ENCODE measurements around the gene SLIT3.

The SLIT3 gene

GRCh38 chr5:169300468-169301385 is at the start of gene SLIT3:
SLIT3 (minus strand) TSS chr5:169301139; CDS start chr5:169300709, 430 bp downstream.
- no peak for DNase-seq

DNA sequence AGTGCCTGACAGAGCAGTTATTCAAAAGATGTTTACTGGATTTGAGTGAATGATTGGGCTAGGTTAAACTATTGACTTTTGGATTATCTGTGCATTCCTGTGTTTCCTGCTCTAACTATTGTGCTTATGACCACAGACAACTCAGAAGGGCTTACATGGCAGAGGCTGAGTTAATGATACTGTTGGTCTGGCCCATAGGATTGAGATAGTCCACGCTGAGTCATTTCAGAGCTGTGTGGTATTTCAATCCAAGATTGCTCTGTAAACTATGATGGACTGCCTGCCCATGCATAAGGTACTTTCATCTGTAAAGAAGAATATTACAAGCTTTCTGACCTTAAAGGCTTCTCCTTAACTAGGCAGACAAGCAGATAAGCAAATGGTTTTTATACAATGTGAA is 49.1 kb upstream of the SLIT3 start:
- no peak for DNase-seq

DNA sequence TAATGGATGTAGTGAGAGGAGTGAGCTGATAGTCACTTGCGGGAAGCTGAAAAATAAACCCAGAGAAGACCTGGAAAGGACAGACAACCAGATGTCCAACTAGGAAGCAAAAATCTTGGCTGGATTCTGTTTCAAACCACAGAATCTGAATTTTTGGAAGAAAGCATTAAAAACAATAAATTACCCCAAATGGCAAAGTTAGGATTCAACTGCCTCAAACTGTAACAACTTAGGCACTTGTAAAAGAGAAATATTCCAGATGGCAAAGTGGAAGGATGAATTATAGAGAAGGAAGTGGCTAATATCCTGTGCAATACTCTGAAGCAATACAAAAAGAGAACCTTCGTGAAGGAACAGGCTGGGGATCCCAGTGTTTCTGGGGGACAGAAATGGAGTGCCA is 46.8 kb upstream of the SLIT3 start:
- DNase-seq, result no peak

DNA sequence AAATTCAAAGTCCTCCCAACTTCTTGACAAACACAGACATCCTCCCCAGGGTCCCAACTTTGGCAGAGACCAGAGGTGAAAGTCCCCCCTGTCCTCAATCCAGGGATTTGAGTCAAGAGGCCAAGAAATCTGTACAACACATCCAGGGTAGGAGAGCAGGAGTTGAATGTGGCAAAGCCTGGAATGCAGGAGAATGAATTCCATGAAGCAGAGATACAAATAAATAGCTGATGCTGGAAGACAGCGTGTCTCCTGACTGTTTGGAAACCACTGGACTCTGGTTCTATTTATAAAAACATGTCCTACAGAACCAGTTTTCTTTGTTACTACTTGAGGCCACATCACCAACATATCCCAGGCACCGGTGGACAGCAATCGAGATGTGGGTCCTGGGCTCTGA is 43.7 kb upstream of the SLIT3 start:
- DNase-seq, result no peak

DNA sequence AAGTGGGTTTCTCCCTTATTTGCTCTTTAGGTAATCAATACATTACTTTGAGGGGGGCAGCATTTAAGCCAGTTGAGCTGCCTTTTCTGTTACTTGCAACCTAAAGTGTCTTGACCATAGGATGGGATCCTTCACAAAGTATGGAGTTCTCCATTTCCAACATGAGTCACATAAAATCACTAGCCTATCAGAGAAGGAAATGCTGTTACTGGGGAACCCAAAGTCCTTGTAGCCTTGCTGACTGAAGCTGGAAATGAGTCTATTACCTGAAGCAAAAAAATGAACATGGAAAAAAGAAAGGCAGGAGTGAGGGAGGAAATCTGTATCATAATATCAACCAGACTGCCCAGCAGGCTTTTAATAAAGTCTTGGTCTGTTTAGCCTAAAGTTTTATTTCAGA is 42.8 kb upstream of the SLIT3 start:
- DNase-seq, result no peak

DNA sequence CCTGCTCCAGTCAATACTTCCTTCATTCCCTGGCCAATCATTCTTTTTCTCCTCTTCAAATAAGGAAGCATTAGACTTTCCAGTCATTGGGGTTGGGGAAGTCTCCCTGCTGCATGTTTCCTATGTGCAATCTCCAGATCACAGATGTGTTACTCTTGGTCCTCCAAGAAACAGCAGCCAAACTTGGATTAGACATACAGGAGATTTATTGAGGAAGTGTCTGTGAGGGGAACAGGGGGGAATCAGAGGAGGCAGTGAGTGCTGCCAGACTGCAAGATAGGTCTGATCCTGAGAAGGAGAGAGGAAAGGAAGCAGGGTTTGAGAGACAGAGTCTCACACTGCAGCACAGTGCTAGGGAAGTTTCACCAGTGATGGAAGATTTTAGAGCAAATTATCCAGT is 40.6 kb upstream of the SLIT3 start:
- no peak for DNase-seq

DNA sequence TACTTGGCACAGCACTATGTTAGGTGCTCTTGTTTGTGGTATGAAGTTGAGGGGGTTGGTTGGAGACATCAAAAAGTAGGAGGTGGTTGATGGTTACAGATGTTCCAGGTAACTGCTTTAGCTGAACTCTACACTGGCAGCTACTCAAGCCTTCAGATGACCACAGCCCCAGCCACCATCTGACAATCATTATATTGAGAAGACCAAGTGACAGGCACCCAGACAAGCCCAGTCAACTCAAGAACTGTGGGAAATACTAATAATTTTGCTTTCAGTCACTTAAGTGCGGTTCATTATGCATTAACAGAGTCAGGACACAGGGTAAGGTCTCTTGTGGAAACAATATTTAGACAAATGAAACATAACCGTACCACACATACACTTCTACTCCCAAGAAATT is 38.9 kb upstream of the SLIT3 start:
- DNase-seq, result no peak

GRCh38 chr5:169336242-169336641 is 35.3 kb upstream of the SLIT3 start:
- no peak for DNase-seq

GRCh38 chr5:169335806-169336205 is 34.9 kb upstream of the SLIT3 start:
- no peak for DNase-seq

- DNase-seq, result no peak
Observed at GRCh38 chr5:169333518-169333917, 32.6 kb upstream of the SLIT3 start.

GRCh38 chr5:169331292-169331852 is 30.4 kb upstream of the SLIT3 start:
- DNase-seq, result no peak

GRCh38 chr5:169328401-169328800 is 27.5 kb upstream of the SLIT3 start:
- no peak for DNase-seq

- DNase-seq, result no peak
Observed at GRCh38 chr5:169325273-169325672, 24.3 kb upstream of the SLIT3 start.

DNA sequence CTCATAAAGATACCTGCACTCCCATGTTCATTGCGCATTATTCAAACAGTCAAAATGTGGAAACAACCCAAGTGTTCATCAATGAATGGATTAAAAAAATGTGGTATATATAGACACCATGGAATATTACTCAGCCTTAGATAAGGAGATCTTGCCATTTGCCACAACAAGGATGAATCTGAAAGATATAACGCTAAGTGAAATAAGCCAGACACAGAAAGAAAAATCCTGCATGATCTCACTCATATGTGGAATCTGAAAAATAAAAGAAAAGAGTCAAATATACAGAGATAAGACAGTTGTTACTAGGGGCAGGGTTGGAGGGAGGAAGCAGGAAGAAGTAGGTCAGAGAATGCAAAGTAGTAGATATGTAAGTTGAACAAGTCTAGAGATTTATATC is 17.6 kb upstream of the SLIT3 start:
- no peak for DNase-seq

DNA sequence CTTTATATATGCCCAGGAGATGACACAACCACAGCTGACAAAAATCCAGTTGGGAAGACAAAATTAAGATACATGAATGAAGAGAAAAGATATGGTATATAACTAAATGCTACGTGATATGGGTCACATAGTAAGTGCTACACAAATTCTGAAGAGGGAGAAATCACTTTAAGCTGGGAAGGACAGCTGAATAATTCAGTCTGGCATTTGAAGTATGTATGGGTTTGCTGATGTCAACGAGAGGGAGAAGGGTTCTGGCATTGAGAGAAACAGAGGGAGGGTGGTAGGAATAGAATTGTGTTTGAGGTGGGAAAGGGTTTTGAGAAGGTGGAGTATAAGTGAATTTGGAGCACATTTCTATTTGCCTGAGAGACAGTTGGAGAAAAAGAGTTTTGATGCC is 6.7 kb upstream of the SLIT3 start:
- DNase-seq, result no peak

DNA sequence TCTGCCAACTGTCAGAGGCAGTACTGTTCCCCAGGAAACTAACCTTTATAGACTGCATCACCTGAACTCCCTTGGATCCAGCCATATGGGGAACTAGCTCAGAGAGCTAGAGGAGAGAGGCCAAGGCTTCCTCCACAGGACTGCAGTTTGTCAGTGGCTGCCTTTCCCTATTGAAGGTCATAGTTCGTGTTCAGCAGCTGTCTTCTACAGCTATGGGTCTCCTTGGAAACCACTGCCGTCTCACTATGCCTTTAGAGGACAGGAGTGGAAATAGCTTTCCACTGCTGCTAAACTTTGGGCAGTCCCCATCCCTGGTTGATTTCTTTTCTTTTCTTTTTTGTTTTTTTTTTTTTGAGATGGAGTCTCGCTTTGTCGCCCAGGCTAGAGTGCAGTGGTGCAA is 4.4 kb upstream of the SLIT3 start:
- DNase-seq, result no peak

GRCh38 chr5:169304175-169304574 is 3.2 kb upstream of the SLIT3 start:
- no peak for DNase-seq

- no peak for DNase-seq
Observed at GRCh38 chr5:169303119-169303515, 2.2 kb upstream of the SLIT3 start.

DNA sequence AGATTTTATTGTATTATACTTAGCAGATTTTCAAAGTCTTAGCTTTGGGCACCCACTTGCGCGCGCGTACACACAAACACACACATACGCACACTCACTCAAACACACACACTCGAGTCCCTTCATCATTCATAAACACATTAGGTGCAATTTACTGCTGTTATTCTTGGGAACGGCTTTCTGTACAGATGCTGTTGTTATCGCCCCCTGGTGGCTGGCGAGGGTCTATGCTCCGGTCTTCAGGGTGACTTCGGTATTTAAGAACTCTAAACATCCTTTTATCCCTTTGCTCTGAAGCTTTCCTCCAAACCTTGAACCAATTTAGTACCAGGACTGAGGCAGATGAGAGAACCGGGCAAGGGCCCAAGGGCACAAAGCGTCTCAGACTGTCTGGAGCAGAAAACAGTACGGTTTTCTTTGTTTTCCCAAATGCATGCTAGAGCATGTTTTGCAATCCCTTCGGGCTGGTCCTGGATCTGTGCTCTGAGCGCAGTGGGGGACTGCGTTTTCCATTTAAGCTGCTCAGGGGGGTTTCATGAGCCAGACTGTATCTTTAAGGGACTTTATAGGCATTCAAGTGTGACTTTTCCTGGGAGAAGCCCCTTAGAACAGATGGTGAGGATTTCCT is 1.7 kb upstream of the SLIT3 start:
- DNase-seq, result peak in 3 of 6 experiments; percentile 3 to 19 (median 10)

GRCh38 chr5:169301986-169302385 is 1.0 kb upstream of the SLIT3 start:
- DNase-seq, result no peak

GRCh38 chr5:169301386-169301934 is 521 bp upstream of the SLIT3 start:
- DNase-seq, result no peak

DNA sequence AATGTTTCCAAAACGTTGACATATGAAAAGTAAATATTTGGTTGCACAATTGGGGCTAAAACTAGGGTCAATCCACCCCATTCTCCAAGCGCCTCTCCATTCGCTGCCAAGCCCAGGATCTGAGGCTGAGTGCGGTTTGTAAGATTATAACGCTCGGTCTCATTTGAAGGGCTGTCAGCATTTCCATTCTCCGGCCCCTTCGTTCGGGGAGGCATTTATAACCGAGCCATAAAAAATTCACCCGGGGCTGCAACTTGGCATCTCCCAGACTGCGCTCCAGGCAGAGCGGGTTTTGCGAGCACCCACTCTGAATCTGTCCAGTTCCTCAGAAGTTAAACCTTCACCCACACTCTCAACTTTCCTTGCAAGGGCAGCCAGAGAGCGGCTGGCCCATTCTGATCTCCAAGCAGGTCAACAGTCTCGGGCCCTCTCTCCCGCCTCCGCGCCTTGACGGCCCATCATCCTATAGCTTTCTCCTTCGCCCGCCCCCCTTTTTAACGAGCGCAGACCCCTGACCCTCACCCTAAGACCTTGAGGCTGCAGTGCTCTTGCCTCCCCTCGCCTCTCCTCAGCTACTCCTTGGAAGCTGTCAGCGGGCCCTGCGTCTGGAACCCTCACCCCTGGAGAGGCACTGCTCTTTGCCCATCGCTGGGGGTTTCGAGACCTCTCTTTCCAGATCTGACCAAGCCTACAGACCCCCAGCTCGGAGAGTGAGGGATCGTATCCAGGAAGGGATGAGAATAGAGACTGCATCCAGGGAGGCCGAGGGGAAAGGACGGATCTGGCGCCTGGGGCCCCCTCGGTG is 1.1 kb downstream of the SLIT3 start:
- DNase-seq, result no peak

DNA sequence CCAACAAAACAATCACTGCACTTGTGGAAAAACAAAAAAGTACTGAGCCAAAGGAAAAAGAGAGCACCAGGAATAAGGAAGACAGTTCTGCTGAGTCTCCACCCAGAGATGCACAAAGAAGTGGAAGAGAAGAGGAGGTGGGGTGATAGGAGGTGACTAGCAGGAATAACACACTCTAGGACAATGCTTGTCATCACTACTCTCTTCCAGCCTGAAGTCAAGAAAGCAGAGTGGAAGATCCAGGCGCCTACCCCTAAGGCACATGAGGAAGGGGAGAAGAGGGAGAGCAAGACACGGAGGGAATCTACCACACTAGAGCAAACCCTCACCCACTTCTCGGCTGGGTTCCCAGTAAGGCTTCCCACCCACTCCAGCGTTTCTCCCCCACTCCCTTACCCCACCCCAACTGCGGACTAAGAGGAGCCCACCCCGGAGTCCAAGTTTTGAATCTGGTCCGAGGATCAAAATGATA is 1.7 kb downstream of the SLIT3 start:
- no peak for DNase-seq

Measured in stimulated activated naive CD4-positive, alpha-beta T cell (primary cell).